Measurements from ENCODE around the gene LIN7B.

The LIN7B gene

GRCh38 chr19:49085020-49085867, 28.9 kb upstream of the LIN7B start, which contains the start of gene SNRNP70:
Gene SNRNP70 (plus strand): TSS chr19:49085451. CDS start chr19:49086415, 964 bp downstream.
- Mint-ChIP-seq H3K9me3 (no peaks in the 10 kb centered on the region), H3K27ac (peak within 1 kb of the TSS; percentile 93), H3K4me3 (peak within 1 kb of the TSS; percentile 99), H3K36me3 (peaks cover 56% of the 10 kb centered on the region), H3K4me1 (peaks cover 29% of the 10 kb centered on the region)
- DNase-seq (ENCODE audit: low spot score in 2 of 2) (peak; percentile 98 to 99), ATAC-seq (peak; percentile 96)

GRCh38 chr19:49085868-49086232, 28.3 kb upstream of the LIN7B start:
- Mint-ChIP-seq H3K4me3 (peak overlapping the region; percentile 99), H3K9me3 (no peaks in the 10 kb centered on the region), H3K36me3 (peaks cover 62% of the 10 kb centered on the region), H3K4me1 (peaks cover 35% of the 10 kb centered on the region), H3K27ac (peak overlapping the region; percentile 93)
- DNase-seq (ENCODE audit: low spot score in 2 of 2) (no peak), ATAC-seq (no peak)

- Mint-ChIP-seq H3K27ac (peak overlapping the region; percentile 93), H3K36me3 (peaks cover 67% of the 10 kb centered on the region), H3K4me3 (peak overlapping the region; percentile 99), H3K9me3 (no peaks in the 10 kb centered on the region), H3K4me1 (peaks cover 39% of the 10 kb centered on the region)
- ATAC-seq, result no peak
- DNase-seq (ENCODE audit: low spot score in 2 of 2), result no peak
Measured at GRCh38 chr19:49086296-49086695, 27.9 kb upstream of the LIN7B start.

- Mint-ChIP-seq H3K36me3 (peaks cover 100% of the 10 kb centered on the region), H3K27ac (peak overlapping the region; percentile 74), H3K4me3 (no peak overlapping the region), H3K9me3 (no peaks in the 10 kb centered on the region), H3K4me1 (peaks cover 35% of the 10 kb centered on the region)
- DNase-seq (ENCODE audit: low spot score in 2 of 2) (no peak), ATAC-seq (peak; percentile 69)
Measured at GRCh38 chr19:49091391-49092038, 22.7 kb upstream of the LIN7B start.

GRCh38 chr19:49092686-49093085, 21.5 kb upstream of the LIN7B start:
- Mint-ChIP-seq H3K4me1 (peaks cover 30% of the 10 kb centered on the region), H3K27ac (peak overlapping the region; percentile 37), H3K9me3 (no peaks in the 10 kb centered on the region), H3K36me3 (peaks cover 100% of the 10 kb centered on the region), H3K4me3 (no peak overlapping the region)
- DNase-seq (ENCODE audit: low spot score in 2 of 2) (no peak), ATAC-seq (no peak)

- no peaks in the 10 kb centered on the region for H3K9me3 Mint-ChIP-seq
- H3K36me3 Mint-ChIP-seq, result peaks cover 100% of the 10 kb centered on the region
- ATAC-seq, result no peak
- no peak overlapping the region for H3K4me3 Mint-ChIP-seq
- no peak overlapping the region for H3K27ac Mint-ChIP-seq
- peaks cover 31% of the 10 kb centered on the region for H3K4me1 Mint-ChIP-seq
- no peak for DNase-seq (ENCODE audit: low spot score in 2 of 2)
Measured at GRCh38 chr19:49094505-49095482, 19.4 kb upstream of the LIN7B start.

GRCh38 chr19:49097453-49098288, 16.5 kb upstream of the LIN7B start:
- Mint-ChIP-seq H3K27ac (no peak overlapping the region), H3K4me3 (no peak overlapping the region), H3K36me3 (peaks cover 98% of the 10 kb centered on the region), H3K4me1 (peaks cover 20% of the 10 kb centered on the region), H3K9me3 (no peaks in the 10 kb centered on the region)
- ATAC-seq (peak; percentile 85), DNase-seq (ENCODE audit: low spot score in 2 of 2) (peak; percentile 66 to 84)

- ATAC-seq (no peak), DNase-seq (ENCODE audit: low spot score in 2 of 2) (no peak)
- Mint-ChIP-seq H3K4me1 (peaks cover 20% of the 10 kb centered on the region), H3K4me3 (no peak overlapping the region), H3K9me3 (no peaks in the 10 kb centered on the region), H3K36me3 (peaks cover 98% of the 10 kb centered on the region), H3K27ac (no peak overlapping the region)
Measured at GRCh38 chr19:49098795-49099194, 15.4 kb upstream of the LIN7B start.

- Mint-ChIP-seq H3K36me3 (peaks cover 98% of the 10 kb centered on the region), H3K27ac (no peak overlapping the region), H3K9me3 (no peaks in the 10 kb centered on the region), H3K4me1 (peaks cover 27% of the 10 kb centered on the region), H3K4me3 (no peak overlapping the region)
- no peak for DNase-seq (ENCODE audit: low spot score in 2 of 2)
- no peak for ATAC-seq
Measured at GRCh38 chr19:49101160-49101559, 13.0 kb upstream of the LIN7B start.

- Mint-ChIP-seq H3K36me3 (peaks cover 98% of the 10 kb centered on the region), H3K4me3 (no peak overlapping the region), H3K27ac (no peak overlapping the region), H3K9me3 (no peaks in the 10 kb centered on the region), H3K4me1 (peaks cover 34% of the 10 kb centered on the region)
- DNase-seq (ENCODE audit: low spot score in 2 of 2) (no peak), ATAC-seq (no peak)
Measured at GRCh38 chr19:49102303-49102702, 11.9 kb upstream of the LIN7B start.

- Mint-ChIP-seq H3K27ac (no peak overlapping the region), H3K9me3 (no peaks in the 10 kb centered on the region), H3K36me3 (peaks cover 98% of the 10 kb centered on the region), H3K4me1 (peaks cover 29% of the 10 kb centered on the region), H3K4me3 (no peak overlapping the region)
- no peak for ATAC-seq
- no peak for DNase-seq (ENCODE audit: low spot score in 2 of 2)
Measured at GRCh38 chr19:49103331-49104085, 10.7 kb upstream of the LIN7B start.

GRCh38 chr19:49104229-49104864, 9.8 kb upstream of the LIN7B start:
- Mint-ChIP-seq H3K36me3 (peaks cover 98% of the 10 kb centered on the region), H3K4me1 (peaks cover 29% of the 10 kb centered on the region), H3K27ac (peak overlapping the region; percentile 58), H3K9me3 (no peaks in the 10 kb centered on the region), H3K4me3 (no peak overlapping the region)
- no peak for ATAC-seq
- no peak for DNase-seq (ENCODE audit: low spot score in 2 of 2)

GRCh38 chr19:49106648-49107135, 7.5 kb upstream of the LIN7B start:
- Mint-ChIP-seq H3K4me3 (no peak overlapping the region), H3K27ac (peak overlapping the region; percentile 84), H3K9me3 (no peaks in the 10 kb centered on the region), H3K36me3 (peaks cover 76% of the 10 kb centered on the region), H3K4me1 (peaks cover 17% of the 10 kb centered on the region)
- DNase-seq (ENCODE audit: low spot score in 2 of 2) (peak; percentile 57 to 76), ATAC-seq (peak; percentile 69)

All from stimulated activated effector memory CD8-positive, alpha-beta T cell treated with anti-CD3 and anti-CD28 coated beads, Interleukin-12 subunit alpha, Interleukin-12 subunit beta, amount 100 ng/mL, for 72 hours (primary cell).